ENCODE measurements around the gene MARCHF11.

The MARCHF11 gene

DNA sequence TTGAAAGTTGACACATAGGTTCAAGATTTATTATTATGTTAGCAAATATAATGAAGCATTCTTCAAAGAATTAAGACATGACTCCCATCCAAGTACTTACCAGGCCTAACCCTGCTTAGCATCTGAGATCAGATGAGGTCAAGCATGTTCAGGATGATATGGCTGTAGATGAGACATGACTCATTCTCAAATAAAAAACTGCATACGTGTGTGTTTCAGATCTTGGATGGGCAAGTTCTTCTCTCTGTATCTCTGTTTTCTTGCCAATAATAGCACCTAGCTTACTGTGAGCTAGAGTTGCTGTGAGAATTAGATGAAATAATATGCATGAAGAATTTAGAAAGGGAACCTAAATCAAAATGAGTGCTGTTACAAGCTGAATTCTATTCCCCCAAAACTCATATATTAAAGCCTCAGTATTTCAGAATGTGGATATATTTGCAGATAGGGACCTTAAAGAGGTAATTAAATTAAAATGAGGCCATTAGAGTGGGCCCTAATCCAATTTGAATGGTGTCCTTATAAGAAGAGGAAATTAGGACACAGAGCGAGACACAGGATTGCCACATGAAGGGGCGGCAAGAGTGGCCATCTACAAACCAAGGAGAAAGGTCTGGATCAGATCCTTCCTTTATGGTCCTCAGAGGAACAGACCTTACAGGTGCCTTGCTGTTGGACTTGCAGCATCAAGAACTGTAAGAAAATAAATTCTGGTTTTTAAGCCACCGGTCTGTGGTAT lies 146.2 kb downstream of the MARCHF11 start:
- no peak for DNase-seq (ENCODE audit: low read depth, low spot score)
- Histone ChIP-seq H3K27ac (no peak overlapping the region), H3K36me3 (ENCODE audit: insufficient read depth, low read length) (no peaks in the 10 kb centered on the region), H3K9ac (ENCODE audit: insufficient read length) (no peak overlapping the region), H3K4me3 (no peak overlapping the region), H3K9me3 (ENCODE audit: low read depth, low read length) (no peaks in the 10 kb centered on the region)
- no peak for TF ChIP-seq POLR2AphosphoS5 (IDR thresholded peaks at IDR 0.05; ENCODE audit: borderline replicate concordance, low read depth, low read length)

DNA sequence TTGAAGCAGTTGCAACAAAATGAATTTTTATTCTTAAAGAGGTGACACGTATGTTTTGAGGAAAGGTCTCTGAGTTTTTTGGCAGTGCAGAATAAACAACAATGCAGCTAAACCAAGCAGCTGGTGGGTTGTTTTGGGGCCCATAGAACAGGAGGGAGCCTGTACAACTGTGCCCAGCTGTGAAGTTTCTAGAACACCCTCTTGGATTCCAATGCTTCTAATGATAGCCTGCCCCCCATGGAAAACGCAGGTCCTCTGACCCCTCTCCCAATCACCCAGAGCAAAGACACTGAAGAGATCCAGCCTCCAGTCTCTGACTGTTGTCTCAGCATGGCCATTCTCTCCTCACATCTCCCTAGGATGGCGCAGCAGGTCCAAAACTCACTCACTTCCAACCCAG lies 150.9 kb downstream of the MARCHF11 start:
- no peaks in the 10 kb centered on the region for H3K36me3 ChIP-seq (ENCODE audit: insufficient read depth, low read length)
- H3K27ac ChIP-seq = no peak overlapping the region
- no peak for TF ChIP-seq FOXP2 (optimal IDR thresholded peaks at IDR 0.05; ENCODE audit: control extremely low read depth, extremely low read length, insufficient read depth)
- no peak for TF ChIP-seq POLR2AphosphoS5 (IDR thresholded peaks at IDR 0.05; ENCODE audit: borderline replicate concordance, low read depth, low read length)
- no peak for TF ChIP-seq EZH2 (IDR thresholded peaks at IDR 0.05)
- H3K4me3 ChIP-seq = no peak overlapping the region
- no peak for DNase-seq (ENCODE audit: low read depth, low spot score)
- no peak overlapping the region for H3K9ac ChIP-seq (ENCODE audit: insufficient read length)
- no peaks in the 10 kb centered on the region for H3K9me3 ChIP-seq (ENCODE audit: low read depth, low read length)

DNA sequence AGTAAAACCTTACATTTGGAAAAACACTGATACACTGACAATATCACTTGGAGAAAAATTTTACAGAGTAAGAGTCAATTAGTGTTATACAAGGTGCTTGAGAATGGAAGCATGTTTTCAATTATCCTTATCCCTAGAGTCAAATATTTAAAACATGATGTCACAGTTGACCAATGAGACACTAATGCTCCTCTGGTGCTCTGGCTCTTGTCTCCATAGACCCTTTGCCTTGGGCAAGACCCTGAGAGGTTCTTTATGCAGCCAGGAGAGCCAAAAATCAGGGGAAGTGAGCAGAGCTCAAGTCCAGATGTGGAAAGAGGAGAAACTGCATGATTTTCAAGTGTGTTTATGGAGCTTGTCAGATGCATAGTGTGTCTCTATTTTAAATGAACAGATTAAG lies 153.9 kb downstream of the MARCHF11 start:
- TF ChIP-seq FOXP2 (optimal IDR thresholded peaks at IDR 0.05; ENCODE audit: control extremely low read depth, extremely low read length, insufficient read depth) (no peak), EZH2 (IDR thresholded peaks at IDR 0.05) (no peak), POLR2AphosphoS5 (IDR thresholded peaks at IDR 0.05; ENCODE audit: borderline replicate concordance, low read depth, low read length) (no peak)
- Histone ChIP-seq H3K9me3 (ENCODE audit: low read depth, low read length) (no peaks in the 10 kb centered on the region), H3K4me3 (no peak overlapping the region), H3K9ac (ENCODE audit: insufficient read length) (no peak overlapping the region), H3K36me3 (ENCODE audit: insufficient read depth, low read length) (no peaks in the 10 kb centered on the region), H3K27ac (no peak overlapping the region)
- peak; percentile 3 for DNase-seq (ENCODE audit: low read depth, low spot score)

DNA sequence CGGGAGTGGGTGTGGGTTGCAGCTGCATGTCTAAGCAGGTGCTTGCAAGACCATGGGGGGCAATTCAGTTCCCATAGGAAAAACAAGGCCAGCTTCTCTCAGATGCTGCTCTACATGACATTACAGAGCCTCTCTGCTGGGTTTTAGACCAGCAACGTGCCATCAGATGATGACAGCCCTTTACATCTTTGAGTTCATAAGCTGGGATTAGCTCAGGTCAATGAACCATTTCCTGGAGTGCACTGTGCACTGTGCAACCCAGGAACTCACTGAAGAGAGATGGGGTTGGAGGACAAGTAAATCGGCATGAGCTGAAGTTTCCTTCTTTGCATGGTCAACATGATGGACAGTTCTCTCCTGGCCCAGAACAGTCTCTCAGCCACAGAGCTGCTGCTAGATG lies 160.6 kb downstream of the MARCHF11 start:
- Histone ChIP-seq H3K9me3 (ENCODE audit: low read depth, low read length) (no peaks in the 10 kb centered on the region), H3K9ac (ENCODE audit: insufficient read length) (no peak overlapping the region), H3K4me3 (no peak overlapping the region), H3K27ac (no peak overlapping the region), H3K36me3 (ENCODE audit: insufficient read depth, low read length) (no peaks in the 10 kb centered on the region)
- no peak for DNase-seq (ENCODE audit: low read depth, low spot score)
- no peak for TF ChIP-seq FOXP2 (optimal IDR thresholded peaks at IDR 0.05; ENCODE audit: control extremely low read depth, extremely low read length, insufficient read depth)
- no peak for TF ChIP-seq EZH2 (IDR thresholded peaks at IDR 0.05)
- TF ChIP-seq POLR2AphosphoS5 (IDR thresholded peaks at IDR 0.05; ENCODE audit: borderline replicate concordance, low read depth, low read length) = no peak

DNA sequence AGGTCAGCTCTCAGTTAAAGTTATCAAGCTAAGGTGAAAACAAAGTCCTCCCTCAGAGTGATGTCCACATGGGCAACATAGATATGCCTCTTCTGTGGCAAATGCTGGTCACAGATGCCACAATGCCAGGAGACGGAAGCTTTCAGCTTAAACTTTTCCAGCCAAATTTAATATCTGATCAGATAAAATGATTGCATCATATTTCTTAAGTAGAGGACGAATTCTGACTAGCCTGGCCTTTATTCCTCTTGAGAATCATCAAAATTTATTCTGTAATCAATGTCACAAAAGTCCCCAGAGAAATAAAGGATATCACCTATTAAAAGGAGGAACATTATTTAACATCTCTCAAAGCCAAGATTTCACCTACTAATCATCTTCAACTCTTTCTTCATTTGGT lies 161.9 kb downstream of the MARCHF11 start:
- H3K27ac ChIP-seq = no peak overlapping the region
- DNase-seq (ENCODE audit: low read depth, low spot score) = no peak
- TF ChIP-seq POLR2AphosphoS5 (IDR thresholded peaks at IDR 0.05; ENCODE audit: borderline replicate concordance, low read depth, low read length) (no peak), EZH2 (IDR thresholded peaks at IDR 0.05) (no peak), FOXP2 (optimal IDR thresholded peaks at IDR 0.05; ENCODE audit: control extremely low read depth, extremely low read length, insufficient read depth) (no peak)

More for the DNA sequence above, 161.9 kb downstream of the MARCHF11 start:
- no peaks in the 10 kb centered on the region for H3K36me3 ChIP-seq (ENCODE audit: insufficient read depth, low read length)
- no peak overlapping the region for H3K4me3 ChIP-seq
- no peak overlapping the region for H3K9ac ChIP-seq (ENCODE audit: insufficient read length)
- no peaks in the 10 kb centered on the region for H3K9me3 ChIP-seq (ENCODE audit: low read depth, low read length)

All from SK-N-MC (cell line).